GM12874 (cell line): ENCODE results near the gene CACNB3.

Experiments
- TF ChIP-seq, protein P1 (sequence below): IDR thresholded peaks from 2 replicates; pipeline ENCODE4 v1.5.1; 2011; ENCODE audit warnings: low read depth, mild to moderate bottlenecking, control low read depth, low read length, moderate library complexity; ENCODE audit not compliant: insufficient read depth

The CACNB3 gene

DNA sequence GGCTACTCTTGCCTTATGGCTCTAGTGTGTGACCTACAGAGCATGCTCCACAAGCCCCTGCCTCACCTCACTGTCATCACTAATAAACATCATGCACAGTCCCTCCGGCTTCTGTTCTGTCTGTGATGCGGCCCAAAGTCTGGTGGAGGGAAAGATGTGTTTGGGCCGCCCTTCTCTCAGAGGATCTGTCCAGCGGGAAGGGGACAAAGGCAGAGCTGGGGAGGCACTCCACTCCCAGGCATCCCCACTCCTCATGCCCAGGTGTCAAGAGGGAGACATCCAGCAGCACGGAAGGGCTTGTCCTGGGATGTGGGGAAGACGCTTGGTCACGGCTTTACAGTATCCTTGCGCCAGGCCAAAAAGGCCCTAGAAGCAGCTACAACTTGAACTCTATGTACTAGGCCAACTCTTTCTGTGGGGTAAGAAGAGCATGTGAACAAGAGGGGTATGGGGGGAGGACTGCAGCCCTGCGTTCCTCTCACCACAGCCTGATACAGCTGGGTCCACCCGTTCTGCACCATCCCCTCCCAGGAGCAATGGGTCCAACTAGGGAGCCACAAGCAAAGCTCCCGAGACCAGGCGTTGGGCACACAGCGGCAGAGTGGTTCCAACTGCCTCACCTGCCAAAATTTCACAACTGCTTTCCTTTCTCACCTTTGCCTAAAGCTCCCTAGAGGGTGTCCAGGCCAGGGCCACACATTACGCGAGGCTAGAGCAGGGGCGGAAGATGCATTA is 10.7 kb downstream of the CACNB3 start:
- TF ChIP-seq, protein P1, sequence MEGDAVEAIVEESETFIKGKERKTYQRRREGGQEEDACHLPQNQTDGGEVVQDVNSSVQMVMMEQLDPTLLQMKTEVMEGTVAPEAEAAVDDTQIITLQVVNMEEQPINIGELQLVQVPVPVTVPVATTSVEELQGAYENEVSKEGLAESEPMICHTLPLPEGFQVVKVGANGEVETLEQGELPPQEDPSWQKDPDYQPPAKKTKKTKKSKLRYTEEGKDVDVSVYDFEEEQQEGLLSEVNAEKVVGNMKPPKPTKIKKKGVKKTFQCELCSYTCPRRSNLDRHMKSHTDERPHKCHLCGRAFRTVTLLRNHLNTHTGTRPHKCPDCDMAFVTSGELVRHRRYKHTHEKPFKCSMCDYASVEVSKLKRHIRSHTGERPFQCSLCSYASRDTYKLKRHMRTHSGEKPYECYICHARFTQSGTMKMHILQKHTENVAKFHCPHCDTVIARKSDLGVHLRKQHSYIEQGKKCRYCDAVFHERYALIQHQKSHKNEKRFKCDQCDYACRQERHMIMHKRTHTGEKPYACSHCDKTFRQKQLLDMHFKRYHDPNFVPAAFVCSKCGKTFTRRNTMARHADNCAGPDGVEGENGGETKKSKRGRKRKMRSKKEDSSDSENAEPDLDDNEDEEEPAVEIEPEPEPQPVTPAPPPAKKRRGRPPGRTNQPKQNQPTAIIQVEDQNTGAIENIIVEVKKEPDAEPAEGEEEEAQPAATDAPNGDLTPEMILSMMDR: no peak

GRCh38 chr12:48831257-48831656 is 13.0 kb downstream of the CACNB3 start:
- TF ChIP-seq, protein P1: no peak

- TF ChIP-seq, protein P1: no peak
Observed at GRCh38 chr12:48832321-48833060, 14.2 kb downstream of the CACNB3 start.

DNA sequence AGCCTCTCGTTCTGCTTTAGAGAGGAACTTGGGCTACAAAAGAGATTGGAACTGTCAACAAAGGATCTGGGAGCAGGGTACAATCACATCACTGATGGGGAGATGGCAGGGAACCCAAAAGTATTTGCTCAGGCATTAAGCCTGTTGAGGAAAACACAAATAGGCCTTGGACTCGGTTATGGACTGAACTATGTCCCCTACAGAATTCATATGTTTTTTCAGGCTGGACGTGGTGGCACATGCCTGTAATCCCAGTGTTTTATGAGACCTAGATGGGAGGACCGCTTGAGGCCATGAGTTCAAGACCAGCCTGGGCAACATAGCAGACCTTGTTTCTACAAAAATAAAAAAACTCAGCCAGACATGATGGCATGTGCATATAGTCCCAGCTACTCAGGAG is 19.8 kb downstream of the CACNB3 start:
- TF ChIP-seq, protein P1: no peak

DNA sequence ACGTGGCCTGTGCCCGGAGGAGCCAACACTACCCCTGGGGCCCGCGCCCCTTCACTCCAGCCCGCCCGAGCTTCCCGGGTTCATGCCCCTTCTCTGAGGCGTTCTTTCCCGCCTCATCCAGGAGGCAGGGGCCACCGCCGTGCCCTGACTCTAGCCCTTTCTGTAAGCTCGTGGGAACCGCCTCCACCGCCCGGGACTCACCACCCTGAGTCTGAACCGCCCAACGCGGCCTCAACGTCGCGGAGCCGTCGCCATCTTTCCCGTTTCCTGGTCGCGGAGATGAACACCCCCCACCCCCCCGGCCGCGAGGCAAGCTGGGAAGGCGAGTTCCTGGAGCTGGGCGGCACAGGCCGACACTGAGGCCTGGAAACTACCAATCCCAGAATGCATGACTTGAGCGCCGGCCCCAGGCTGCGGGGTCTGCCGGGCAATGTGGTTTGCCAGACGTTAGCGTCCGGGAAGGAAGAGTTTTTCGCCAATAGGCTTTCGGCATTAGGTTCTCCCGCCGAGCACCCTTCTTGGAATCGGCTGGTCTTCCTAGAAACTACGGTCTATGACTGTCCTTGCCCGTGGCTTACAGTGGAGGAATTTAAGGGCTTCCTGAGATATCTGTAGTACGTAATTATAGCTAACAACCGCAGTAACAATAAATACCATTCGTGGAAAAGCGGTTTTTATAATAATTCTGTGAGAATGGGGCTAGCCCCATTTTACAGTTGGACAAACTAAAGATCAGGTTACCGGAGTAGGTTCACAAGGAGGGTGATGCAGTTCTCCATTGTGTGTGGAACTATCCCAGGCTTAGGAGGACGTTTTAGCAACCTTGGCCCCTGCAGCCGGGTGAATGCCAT is 33.8 kb downstream of the CACNB3 start, which contains the start of gene DDX23:
Gene DDX23, minus strand, starts transcription at position 281 of the 851 bp plus-strand sequence. CDS start 6,381 bp downstream, outside the sequence.
- TF ChIP-seq, protein P1: no peak

DNA sequence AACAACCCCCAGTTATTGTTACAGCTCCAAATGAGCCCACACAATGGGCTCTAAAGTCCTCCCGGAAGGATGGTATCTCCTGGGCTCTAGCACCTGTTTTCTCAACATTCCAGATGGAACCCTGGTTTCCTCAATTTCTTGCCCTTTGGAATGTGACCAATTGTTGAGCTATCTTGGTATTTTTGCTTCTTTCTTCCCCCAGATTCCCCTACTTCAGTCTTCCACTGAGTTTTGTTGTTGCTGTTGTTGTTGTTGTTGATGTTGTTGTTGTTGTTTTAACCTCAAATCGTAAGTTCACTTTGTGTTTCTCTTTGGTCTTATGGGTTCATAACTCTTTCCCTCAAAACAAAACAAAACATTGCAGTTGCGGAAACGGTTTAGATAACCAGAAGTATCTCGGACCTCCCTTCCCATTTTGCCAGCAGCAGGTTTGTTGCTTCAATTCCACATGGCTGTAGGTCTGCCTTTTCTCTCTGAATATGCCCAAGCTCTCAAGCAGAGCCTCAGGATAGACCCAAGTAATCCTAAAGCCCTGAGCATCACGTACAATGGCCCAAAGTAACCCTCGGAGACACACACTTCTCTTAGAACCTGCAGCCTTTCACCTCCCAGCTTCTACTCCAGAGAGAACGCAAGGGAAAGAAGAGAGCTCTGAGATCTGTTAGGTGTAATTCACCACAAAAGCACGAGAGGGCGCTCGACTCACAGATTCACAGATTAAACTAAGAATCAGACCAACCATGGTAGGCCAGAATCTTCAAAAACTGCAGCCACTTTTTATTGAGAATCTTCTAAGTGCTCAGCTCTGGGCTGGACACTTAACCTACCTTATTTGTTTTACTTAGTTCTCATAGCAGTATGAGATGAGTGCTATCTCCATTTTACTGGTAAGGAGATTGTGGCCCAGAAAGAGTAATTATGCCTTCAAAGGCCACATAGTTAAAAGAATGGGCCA is 34.7 kb downstream of the CACNB3 start:
- TF ChIP-seq, protein P1: peak; percentile 73
